H1 (cell line): ENCODE results near the gene SPDYE3. TPM values are rescaled to one million over a fixed set of nuclear protein-coding genes. Genes with fewer than 3 reads are reported as not detected.

Experiments used
- CEBPB ChIP-seq: IDR thresholded peaks from 2 replicates; pipeline ENCODE4 v1.6.1; 2012; ENCODE audit warnings: low read depth, low read length
- polyA plus RNA-seq, 7 experiments: library from polyadenylated mRNA; depleted of rRNA in 3 of 7; stranded (reverse) in 5 of 7; unstranded in 2 of 7; fragments of >200 nt in 5 of 7; fragments of 200-250 nt in 2 of 7; gene quantifications; 1 replicate in 5 of 7; 2 replicates in 1 of 7; 4 replicates in 1 of 7; pipeline versions ENCODE4 v1.2.1 to v1.2.3, GENCODE V29; 2011 to 2013; ENCODE audit warnings: missing spikeins in 2 of 7, mixed read lengths in 2 of 7
- total RNA-seq: library from RNA; stranded (reverse); fragmentation: NEBNext Ultra II Directional; extraction: Animal tissue kit (Norgen Biotek cat#: 25700); gene quantifications from 2 replicates; pipeline ENCODE4 v1.2.1, GENCODE V29; 2021

The SPDYE3 gene
- total and polyA plus RNA-seq, 2 of the 8 experiments (the other 6 are each of a cell fraction or from before 2014, with no cell fraction given), result not detected

DNA sequence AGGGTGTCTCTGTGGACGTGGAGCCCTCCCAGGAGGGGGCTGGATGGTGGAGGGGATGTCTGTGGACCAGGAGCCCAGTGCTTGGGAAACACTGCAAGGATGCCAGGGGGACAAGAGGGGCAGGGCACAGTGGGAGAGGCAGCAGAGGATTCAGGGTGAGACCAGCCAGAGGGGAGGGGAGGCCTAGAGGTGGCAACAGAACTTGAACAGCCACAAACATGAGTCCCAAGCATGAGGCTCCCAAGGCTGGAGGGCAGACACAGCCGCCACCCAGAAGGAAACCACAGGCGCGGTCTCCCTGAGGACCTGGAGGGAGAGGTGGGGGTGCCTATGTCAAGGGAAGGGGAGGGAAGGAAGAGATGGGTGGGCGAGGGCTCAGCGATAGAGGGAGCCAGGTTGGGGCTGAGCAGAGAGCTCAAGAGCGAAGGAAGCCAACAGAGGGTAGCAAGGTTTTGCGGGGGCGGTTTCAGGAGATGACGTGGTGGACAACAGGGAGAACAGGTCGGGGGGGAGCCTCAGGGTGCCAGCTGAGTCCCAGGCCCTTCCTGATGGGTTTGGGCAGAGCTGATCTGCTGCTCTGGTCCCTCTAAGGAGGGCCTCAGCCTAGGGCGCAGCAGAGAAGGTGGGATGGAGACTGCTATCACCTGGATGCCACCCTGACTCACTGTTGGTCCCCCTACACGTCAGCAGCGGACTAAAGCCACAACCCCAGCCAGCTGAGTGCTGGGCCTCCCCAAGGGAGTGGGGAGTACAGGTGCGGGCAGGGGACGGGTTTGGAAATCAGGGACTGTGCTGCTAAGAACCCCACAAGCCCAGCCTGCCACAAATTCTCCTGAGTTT lies 59.1 kb downstream of the SPDYE3 start (continued):
- no peak for TF ChIP-seq CEBPB
- TF ChIP-seq, all 59 proteins: peak for 2
